A204.1 (cell line): ENCODE measurements around the gene PSMG1.
"Not testable (repeated sequence)": the region's sequence is repeated elsewhere in the genome, so short reads cannot be mapped to it uniquely, and the experiment has no call there.

Source experiments
- FAIRE-seq: peaks from 2 replicates; lab custom pipeline; 2012; peaks lifted over from hg19 to GRCh38; lab: Jason Lieb, UNC

Gene PSMG1

DNA sequence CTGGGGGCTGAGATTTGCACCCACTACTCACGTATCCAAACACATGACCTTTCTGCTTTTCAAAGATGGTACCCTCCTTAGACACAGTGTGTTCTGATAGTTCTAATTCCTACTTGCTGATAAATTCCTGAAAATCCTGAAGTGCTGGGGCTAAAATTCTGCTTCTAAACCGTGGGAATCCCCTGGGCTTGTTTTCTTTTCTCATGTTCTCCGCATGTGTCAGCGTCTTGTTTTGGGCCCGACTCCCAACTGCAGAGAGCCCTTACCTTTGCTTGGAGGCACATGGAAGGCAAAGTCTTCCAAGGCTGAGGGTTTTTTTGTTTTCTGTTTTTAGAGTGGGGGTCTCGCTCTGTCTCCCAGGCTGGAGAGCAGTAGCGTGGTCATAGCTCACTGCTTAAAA, 27.2 kb downstream of the PSMG1 start:
- no peak for FAIRE-seq

DNA sequence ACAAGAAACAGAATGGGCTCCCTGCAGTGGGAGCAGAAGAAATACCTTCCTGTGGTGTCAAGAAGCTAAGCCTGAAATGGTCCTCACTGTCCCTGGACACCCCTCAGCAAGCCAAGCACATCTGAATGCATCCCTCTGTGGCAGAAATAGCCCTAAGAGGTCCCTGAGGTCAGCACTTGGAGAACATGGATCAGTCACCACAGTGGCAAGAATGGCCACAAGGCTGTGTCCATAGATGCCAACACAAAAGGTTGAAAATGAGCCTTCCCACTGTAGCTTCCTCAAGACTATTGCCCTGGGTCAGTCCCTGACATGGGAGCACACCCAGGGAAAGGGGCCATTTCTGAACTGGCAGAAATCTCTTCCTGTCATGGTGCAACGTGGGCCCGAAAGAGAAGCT, 27.7 kb downstream of the PSMG1 start:
- no peak for FAIRE-seq

GRCh38 chr21:39153842-39154241, 29.4 kb downstream of the PSMG1 start:
- no peak for FAIRE-seq

DNA sequence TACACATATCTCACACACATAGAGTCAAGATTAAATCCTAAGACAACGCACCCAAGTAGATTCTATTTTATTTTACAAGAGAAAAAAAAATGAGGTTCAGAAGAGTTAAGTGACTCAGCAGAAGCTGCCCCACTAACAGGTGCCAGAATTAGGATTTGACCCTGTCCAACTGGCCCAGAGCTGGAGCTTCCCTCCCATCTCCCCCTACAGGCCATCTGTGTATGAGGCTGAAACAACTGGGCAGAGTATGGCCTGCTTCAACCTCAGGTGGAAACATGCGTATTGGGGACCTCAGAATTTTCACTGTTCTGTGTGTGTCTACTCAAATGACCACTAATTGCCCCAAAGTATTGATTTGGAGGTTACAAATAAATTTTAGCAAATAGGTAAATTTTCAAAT, 29.9 kb downstream of the PSMG1 start:
- FAIRE-seq = no peak

GRCh38 chr21:39152271-39152670, 31.0 kb downstream of the PSMG1 start:
- FAIRE-seq = no peak

GRCh38 chr21:39150877-39151276, 32.4 kb downstream of the PSMG1 start:
- FAIRE-seq = no peak

DNA sequence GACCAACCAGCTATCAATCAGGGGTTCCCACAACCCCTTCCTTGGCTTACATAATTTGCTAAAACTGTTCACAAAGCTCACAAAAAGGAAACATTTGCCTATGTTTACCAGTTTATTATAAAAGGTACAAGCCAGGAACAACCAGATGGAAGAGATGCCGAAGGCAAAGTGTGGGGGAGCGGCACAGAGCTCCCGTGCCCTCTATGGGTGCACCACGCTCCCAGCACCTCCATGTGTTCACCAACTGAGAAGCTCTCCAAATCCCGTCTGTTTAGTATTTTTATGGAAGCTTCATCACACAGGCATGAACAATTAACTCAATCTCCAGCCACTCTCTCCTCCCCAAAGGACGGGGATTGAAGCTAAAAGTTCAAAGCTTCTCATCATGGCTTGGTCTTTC, 32.9 kb downstream of the PSMG1 start:
- no peak for FAIRE-seq

- no peak for FAIRE-seq
Measured at GRCh38 chr21:39149882-39150281, 33.4 kb downstream of the PSMG1 start.

DNA sequence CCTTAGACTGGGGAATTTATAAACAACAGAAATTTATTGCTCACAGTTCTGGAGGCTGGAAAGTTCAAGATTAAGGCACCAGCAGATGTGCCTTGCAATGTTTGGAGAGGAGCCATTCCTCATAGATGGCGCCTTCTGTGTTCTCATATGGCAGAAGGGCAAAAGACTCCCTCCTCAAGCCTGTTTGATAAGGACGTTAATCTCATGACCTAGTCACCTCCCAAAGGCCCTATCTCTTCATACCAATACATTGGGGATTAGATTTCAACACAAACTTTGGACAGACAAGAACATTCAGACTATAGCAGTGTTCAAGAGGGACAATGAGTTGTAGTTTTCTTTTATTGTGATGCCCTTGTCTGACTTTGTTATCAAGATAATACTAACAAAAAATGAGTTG, 34.3 kb downstream of the PSMG1 start:
- FAIRE-seq = no peak

- FAIRE-seq = no peak
Measured at GRCh38 chr21:39144191-39144590, 39.1 kb downstream of the PSMG1 start.

- FAIRE-seq = no peak
Measured at GRCh38 chr21:39142972-39143371, 40.3 kb downstream of the PSMG1 start.

DNA sequence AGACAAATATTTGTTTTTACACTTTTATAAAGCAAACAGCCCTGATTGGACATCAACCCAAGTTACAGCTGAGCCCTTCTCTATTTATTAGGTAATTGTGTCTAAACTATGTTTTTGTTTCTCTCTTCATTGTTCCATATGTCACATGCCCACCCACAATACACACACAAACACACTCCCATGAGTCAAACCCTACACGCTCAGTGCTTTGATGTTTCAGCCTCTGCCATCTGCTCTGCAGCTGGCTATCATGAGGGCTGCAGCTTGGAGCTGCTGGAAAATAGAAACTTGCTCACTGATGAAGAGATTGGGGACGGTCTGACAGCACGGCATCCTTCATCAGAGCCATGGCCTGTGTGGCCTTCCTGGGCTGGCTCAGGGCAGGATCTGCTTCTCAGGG, 41.7 kb downstream of the PSMG1 start:
- no peak for FAIRE-seq

GRCh38 chr21:39137248-39138178, 45.7 kb downstream of the PSMG1 start:
- FAIRE-seq = no peak

DNA sequence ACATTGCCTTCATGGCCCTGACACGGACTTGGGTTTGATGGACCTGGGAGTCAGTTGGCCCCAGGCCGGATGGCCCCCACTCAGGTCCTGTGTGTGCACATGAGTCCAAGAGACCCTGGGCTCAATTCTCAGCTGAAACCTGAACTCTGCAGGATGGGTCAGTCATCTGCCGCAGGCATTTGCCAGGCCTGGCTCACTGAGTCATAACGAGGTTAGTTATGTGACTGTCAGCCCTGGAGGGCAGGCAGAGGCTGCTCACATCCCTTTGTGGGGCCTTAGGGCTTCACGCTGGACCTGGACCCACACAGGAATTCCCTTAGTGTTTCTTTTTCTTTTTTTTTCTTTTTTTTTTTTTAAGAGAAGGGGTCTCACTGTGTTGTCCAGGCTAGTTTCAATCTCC, 46.5 kb downstream of the PSMG1 start:
- FAIRE-seq = no peak

DNA sequence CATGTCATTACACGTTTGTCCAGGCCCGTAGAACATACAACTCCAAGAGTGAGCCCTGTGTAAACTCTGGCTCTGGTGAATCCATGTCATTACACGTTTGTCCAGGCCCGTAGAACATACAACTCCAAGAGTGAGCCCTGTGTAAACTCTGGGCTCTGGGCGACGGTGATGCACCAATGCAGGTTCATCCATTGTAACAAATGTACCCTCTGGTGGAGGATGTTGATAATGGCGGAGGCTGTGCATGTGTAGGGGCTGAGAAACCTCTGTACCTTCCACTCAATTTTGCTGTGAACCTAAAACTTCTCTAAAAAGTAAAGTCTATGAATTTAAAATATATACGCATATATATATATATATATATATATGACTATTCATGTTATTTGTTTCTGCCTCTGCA, 47.1 kb downstream of the PSMG1 start:
- FAIRE-seq = not testable (repeated sequence)

DNA sequence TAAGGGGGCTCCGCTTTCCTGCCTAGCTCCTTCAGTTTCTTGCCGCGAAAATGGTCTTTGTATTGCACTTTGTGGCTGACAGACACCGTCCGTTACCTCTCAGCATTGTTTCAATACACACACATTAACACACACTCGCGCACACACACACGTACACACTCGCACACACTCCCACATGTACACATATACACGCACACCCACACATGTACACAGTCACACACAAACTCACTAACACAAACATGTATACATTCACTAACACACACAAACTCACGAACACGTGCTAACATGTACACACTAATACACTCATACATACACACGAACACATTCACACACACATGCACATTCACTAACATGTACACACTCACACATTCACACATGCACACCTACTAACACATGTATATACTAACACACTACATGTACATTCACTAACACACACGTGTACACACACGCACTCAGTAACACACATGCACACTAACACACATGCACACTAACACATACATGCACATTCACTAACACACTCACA, 48.9 kb downstream of the PSMG1 start:
- FAIRE-seq = no peak

- FAIRE-seq = no peak
Measured at GRCh38 chr21:39132248-39132647, 51.0 kb downstream of the PSMG1 start.

- no peak for FAIRE-seq
Measured at GRCh38 chr21:39131791-39132190, 51.5 kb downstream of the PSMG1 start.

DNA sequence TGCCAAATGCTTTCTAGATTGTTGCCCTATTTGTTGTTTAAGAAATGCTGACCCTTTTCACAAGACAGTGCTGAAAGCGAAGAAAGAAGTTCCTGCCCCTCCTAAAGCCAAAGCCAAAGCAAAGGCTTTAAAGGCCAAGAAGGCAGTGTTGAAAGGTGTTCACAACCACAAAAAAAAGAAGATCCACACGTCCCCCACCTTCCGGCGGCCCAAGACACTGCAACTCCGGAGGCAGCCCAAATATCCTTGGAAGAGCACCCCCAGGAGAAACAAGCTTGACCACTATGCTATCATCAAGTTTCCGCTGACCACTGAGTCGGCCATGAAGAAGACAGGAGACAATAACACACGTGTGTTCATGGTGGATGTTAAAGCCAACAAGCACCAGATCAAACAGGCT, 55.7 kb downstream of the PSMG1 start:
- no peak for FAIRE-seq

DNA sequence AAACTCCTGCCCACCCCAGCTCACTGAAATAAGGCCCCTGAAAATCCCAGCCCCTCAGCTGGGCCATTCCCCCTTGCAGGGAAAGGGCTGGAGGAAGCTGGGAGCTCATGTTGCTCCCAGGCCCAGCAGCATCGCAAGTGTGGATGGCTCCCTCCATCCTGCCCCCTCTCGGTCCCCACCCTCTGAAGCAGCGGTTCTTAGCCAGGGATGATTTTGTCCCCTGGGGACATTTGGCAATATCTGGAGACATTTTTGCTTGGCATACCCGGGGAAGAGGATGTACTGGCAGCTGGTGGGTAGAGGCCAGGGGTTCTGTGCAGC, 56.8 kb downstream of the PSMG1 start:
- FAIRE-seq = no peak

DNA sequence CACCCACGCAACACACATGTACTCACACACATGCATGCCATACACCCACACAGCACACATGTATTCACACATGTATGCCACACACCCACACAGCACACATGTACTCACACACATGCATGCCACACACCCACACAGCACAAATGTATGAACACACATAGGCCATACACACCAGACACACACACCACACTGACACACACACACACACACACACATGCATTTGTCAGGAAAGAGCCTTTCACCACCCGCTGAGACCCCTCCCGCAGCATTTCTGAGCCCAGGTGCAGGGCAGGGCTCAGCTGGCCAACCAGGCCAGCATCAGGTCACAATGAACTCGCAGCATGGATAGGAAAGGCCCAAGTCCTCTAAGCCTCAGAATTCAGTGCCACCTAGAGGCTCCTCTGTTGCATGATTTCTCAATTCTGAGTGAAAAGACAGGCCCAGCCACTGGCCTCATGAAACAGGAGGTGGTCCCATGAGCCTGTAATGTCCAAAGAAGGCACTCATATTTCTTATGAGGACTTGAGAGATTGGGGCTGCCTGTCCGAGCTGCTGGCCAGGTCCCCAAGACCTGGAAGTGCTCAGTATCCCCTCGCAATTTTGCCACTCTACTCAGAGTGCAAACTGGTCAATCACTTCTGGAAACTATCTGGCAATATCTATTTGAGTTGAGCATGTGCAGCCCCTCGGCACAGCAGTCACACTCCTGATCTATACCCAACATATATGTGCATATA, 57.3 kb downstream of the PSMG1 start:
- no peak for FAIRE-seq
